GM19324 (cell line): ENCODE results near the gene SCN1A.

Source experiments
- ATAC-seq: cut with Tn5 transposase; IDR thresholded peaks from one replicate; pipeline ENCODE4 v1.9.1; 2021; ENCODE audit warnings: mild to moderate bottlenecking, moderate library complexity; ENCODE audit not compliant: unreplicated experiment, low FRiP score

SCN1A gene

DNA sequence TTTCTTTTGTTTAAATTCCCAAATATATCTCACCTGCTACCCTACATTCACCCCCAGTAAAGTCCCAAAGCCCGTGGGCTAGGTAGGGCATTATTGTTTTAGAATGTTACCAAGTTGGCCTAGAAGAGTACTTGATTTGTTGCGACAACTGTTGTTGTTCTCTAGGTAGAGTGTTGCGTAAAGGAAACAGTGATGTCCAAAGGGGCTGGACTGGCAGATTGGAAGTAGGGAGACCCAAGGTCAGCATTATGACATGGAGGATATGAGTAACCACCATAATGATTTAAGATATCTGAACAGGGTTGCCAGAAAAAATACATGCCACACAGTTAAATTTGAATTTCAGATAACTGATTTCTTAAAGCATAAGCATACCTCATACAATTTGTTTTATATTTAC lies 39.2 kb downstream of the SCN1A start:
- ATAC-seq = no peak

DNA sequence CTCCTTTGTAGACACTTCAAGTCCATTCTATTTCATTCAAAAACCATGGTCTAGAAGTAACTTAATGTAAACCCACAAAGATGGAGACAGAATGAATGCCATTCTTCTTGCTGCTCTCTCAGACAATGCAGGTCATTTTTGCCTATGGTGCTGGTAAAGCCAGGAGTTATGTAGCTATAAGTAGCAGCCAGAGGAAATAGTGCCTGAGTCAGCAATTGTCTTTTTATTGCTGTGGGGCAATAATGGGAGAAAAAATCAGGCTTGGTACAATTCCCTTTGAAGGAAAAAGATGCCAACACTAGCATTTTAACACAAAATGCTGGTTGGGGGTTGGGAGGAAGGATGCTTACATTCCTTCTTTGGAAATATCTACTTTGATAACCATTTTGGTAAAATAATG lies 43.5 kb downstream of the SCN1A start:
- no peak for ATAC-seq

DNA sequence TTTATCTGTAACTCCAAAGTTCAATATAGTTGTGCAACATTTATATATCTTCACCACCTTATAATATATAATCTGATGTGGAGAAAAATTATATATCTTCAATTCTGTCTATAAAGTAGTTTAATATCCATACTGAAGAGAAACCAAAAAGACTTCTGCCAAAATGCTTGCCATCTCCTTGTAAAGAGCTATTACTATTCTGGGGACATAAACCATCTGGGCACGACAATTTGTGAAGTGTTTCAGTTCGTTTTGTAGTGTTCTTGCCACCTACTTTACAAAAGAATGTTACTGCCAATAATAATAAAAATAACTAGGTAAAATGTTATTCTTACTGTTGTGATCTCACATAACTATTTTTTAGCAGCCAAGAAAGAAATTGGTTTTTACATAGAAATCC lies 45.1 kb downstream of the SCN1A start:
- no peak for ATAC-seq

DNA sequence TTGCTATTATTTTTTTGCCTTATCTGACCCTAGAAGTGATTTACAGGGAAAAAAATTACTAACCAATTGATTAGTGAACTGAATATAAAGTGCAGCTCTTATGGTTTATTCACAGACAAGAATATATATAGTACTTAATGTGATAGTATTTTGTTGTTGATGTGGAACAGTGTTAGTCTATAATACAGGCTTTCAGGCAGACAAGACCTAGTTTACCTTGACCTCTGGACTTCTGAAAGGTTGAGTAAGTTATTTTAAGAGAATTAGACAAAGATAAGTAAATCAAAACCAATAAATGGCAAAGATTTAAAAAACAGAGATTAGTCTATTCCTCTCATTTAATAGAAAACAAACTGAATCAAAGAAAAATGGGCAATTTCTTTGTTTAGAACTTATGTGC lies 46.0 kb downstream of the SCN1A start:
- no peak for ATAC-seq

DNA sequence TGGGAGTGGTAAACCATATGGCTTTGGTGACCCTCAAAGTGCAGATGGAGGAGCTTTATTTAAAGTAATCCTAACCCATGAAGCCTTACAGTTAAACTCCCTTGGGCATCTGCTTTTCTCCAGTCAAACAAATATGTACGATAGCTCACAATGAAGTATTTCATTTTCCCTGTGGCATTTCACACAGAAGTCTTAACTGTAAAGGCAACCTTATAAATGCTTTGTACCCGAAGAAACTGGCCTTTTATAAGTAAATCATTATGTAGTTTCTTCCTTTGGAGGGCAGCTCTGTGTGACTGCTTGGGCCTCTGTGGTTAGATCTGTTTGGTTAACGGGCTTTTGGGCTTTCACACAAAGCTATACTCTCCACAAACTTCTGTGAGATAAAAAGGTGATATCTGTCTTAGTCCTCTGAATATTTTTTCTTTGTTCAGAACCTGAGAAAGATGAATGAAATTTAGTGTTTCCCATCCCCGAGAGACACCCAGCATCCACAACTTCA lies 46.6 kb downstream of the SCN1A start:
- no peak for ATAC-seq

DNA sequence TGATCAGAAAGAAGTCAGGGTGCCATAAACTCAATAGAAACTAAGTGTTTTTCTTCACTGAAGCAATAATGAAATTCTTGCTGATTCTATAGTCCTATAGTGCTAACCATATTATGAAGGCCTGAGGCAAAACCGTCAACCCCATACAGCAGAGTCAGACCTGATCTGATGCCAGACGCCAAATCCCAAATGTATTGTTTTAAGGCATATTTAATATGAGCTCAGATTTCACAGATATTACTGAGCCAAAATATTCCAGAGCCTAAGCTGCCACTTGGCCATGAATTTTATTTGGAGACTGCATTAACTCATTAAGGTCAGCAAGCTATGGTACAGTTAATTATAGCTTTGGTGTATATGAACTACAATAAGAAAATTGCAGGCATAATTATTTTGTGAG lies 53.4 kb downstream of the SCN1A start:
- no peak for ATAC-seq

DNA sequence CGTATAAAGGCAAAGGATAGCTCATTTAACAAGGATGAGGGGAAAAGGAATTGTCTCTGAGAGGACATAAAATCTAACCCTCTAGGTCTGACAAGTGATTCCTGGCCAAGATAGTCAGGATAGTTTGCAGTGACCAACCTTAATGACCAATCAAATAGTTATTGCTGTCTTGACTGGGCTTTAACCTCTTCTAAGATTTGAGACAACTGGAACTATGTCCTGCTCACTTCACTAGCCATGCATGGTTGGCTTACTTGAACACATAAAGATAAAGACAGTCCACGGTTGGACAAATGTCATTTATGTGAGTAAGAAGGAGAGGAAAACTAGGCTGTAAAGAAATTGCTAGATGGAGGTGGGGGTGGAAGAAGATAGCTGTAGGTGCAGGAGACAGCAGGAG lies 53.8 kb downstream of the SCN1A start:
- no peak for ATAC-seq

DNA sequence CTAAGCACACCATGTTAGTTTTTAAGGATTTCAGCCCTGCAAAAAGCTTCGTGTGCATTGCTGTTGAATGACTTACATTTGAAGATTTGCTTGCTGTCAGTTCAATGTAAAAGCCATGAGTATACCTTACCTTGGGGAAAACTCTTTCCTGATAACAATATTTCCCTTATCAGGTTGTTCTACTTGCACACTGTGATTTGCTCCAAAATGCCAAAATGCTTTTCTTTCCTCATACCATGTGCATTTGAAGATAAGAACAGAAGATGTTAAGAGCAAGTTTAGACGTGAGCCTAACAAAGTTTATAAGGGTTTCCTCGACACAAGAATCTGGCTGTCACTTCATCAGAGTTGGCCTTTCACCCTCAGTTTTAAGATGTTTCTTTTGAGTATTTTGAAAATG lies 57.6 kb downstream of the SCN1A start:
- no peak for ATAC-seq

DNA sequence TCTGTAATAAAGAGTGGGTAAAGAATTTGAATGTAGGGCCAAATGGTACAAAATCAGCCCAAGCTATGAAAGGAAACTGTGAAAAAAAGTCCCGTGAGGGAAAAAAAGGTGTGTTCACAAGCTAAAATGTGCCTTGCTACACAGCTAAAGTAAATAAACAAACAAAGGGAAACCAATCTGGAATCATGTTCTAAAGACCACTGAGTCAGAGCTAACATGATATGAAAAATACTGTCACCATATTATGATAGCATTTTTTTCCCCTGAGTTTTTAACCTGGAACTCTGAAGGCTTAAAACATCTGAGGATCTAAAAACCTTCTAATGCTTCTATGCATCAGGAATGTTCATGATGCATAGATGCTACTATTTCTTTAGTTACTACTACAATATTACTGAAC lies 58.8 kb downstream of the SCN1A start:
- ATAC-seq = no peak

DNA sequence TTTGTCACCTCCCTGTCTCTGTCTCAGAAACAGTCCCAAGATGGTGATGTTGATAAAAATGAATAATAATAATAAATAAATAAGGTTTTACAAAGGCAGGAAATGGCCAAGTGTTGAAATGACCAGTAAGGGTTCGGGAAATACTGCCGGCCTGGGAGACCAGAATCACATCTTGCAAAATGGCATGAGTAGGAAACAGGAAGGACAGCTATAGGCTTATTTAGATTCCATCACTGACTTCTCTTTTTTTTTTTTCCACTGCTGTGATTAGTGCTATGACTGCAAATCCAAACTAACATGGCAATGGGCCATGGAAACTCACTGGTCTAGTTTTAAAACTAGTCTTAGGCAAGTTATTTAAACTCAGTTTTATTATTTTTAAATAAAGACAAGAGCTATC lies 60.6 kb downstream of the SCN1A start:
- ATAC-seq = no peak

DNA sequence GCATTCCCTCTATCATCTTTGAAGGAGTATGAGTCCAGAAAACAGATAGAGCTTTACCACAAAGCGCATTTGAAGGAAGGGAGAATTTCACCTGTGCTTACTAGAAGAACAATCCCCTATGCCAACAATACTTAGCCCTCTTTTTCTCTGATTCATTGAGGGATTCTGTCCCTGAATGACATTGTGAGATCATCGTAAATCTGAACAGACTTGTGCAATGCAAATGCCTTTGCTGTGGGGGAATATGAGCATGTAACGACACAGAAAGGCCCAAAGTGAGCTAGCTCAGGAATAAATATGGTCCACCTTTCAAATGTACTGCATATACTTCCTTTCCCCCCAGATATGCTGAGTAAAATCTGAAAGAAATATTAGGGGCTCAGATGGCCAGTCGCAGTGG lies 67.6 kb downstream of the SCN1A start:
- ATAC-seq = no peak

DNA sequence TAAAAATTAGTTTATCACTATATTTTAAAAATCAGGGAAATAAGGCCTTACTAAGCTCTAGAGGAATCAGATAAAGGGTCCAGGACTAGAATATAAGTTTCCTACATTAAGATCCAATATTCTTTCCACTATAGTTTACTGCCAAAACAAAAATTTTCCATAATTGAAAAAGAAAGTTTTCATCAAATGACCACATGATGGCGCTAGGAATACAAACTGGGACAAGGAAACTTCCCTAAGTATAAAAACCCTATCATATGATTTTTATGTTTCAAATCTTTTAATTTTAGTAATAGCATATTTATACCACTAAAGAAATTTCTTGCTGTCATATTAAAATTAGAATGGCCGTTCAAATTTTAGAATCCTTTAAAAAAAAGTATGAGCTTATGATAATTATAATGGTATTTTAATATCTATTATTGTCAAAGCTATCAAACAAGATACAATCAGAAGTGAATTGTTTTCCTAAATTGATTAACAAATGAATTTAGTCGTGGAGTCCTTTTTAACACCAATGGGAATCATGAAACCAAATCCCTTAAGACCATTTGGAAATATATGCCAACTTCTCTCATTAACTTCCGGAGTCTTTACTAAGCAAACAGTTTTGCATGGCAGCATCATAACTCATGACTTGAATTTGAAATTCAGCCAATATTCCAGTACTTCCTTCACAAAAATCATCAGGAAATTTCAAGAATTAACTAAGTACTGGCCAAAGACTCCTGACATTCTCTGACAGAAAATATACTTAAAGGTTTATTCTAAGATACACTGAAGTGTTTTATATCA lies 70.3 kb downstream of the SCN1A start:
- ATAC-seq = no peak

DNA sequence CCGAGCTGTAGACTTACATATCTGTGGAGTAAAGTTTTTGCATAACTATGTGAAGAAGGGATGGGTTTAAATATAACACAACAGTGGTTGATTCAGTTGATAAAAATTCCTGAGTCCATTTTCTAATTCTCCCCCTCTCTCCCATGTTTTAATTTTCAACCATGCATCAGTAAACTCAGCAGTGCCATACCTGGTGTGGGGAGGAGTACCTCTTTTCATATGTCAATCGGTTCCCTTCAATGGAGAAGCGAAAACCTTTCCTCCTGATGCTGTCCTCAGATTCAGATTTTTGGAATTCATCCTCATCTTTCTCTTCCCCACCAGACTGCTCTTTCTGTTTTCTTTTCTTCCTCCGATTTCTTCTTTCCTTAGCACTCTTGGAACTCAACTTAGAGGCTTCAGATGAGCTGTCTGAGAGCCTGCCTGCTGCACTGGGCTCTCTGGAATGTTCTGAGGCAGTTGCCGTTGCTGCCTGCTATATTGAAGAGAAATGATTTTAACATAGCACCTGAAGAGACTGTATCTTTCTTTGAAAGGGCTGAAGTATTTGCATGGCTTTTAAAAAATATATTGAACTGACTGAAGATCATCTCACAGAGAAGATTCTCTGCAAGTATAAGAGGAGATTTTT lies 82.9 kb downstream of the SCN1A start:
- ATAC-seq = no peak

DNA sequence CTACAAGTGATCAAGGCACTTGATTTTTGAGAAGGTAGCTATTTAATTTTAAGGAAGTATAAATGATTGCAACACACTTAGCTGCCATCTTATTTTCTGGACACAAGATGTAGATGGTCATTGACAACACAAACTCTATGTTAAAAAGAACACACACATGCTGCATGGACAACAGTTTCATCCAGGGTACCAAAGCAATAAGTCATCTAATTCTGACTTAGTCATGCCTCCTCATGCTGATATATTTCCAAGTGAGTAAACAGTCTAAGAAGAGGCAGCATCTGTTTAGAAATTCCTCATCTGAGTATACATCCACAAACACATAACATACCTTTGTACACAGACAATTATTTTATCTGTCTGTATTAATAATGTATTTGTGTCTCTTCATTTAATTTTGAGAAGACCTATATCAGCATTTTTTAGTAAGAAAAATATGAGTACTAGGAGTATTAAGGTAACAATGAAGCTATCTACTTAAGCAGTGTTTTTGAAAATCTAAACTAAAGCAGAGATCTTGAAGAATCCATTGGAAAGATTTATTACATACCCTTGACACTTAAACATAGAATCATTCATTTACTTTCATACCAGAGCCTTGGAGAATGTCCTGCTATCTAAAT lies 84.9 kb downstream of the SCN1A start:
- no peak for ATAC-seq

DNA sequence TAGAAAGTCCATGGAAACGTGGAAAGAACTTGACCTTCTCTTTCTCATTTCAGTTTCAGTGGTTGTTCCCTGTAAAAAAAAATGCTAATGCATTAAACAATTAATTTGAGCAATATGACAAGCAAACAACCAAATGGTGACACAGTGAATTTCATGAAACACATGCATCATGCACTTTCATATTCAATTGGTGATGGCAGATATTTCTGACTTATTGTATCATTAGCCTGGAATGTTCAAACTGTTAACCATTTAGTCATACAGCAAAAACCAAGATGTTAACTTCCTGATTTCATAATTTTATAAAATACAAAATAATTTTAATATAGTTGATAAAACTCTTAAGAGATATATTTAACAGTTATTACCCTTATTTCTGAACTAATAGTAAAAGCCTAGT lies 85.5 kb downstream of the SCN1A start:
- no peak for ATAC-seq

DNA sequence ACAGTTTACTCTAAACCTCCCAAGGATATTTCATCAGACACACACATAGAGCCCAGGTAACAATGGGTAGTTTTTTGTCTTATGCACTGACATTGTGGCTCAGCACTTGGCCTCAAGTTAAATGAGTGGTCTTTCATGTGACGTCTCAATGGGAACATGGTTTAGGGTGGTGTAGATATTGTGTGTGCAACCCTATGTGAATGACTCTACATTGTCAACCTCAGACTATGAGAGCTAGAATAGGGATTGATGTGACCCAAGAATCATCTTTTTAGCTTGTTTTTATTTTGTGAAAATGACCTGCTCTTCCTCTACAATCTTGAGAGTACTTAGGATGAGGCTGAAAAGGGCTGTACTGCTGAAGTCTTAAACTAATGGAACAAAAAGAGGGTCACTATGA lies 86.2 kb downstream of the SCN1A start:
- ATAC-seq = no peak

DNA sequence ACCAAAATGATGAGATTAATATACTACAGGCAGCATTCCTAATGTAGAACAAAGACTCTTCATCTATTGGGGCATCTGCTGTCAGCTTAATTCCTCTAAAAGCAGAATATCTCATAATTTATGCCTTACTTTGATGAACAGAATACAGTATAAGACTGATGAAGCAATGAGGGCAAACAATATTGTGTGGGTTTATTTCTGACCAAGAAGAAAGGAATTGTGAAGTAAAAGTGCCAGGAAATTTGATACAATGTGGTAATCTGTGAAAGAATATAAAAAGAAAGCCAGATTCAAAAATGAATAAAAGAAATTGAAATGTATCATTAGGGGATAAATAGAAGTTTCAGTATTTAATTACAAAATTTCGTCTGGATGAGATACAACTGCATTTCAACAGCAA lies 95.5 kb downstream of the SCN1A start:
- ATAC-seq = no peak

DNA sequence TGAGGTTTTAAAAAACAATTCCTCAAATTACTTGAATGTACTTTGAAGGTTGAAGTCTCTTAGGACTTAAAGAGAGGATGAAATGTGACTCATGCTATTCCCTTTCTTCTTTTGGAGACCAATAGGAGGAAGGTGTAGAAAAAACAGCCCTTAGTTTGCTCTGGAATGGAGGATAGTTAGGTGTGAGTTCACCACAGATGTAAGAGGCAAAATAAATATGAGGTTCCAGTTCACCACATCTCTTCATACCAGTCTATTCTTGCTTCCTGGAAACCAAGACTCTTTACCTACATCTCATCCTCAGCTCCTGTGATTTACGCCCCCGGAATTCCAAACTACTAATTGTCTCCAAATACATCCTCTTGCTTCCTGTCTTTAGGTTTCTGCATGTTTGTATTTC lies 96.8 kb downstream of the SCN1A start:
- no peak for ATAC-seq

DNA sequence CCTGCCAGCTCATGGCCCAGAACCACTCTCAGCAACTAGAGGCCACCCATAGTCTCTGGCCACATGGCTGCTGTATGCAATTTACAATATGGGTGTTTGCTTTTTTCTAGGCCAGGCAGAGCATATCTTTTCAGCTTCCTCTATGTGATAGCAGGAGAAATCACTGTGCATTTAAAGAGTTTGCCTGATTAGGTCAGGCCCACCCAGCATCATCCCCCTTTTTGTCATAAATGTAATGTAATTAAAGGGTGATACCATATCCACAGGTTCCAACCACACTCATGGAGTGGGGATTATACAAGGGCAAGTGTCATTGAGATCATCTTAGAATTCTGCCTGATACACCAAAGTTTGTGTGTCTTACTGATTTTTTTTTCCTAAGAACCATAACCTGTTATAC lies 102.5 kb downstream of the SCN1A start:
- ATAC-seq = no peak

DNA sequence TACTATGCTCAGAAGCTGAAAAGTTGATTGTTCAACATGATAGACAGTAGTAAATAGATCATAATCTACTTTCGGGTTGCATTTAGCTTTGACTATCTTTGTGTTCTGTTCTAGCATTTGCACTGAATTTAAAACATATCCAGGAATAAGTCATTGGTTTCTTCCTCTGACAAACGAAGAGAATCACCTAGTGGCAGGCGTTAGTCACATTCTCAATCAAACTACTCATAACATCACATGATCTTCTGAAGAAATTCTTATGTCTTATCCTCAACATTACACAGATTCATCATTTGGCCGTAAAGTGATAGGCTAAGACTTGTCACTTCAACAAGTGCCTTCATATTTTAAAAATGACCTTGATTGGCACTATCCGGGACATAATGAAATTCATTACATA lies 110.6 kb downstream of the SCN1A start:
- no peak for ATAC-seq

DNA sequence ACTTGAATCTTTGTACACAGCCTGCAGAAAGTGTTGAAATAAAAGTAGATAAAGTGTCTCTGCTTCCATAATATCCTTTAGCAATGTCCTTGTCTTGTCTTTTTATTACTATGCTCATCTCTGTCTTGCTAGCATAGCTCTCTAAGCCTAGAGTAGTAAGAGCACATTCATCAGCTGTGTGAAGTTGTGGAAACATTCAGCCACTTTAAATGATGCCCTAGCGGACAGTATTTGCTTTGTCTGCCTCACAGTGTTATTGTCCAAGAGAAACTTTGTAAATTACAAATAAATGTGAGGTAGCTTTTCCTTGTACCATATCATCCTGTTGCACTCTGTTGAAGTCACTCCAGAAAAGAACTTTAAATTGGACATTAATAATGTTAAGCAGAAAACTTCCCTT lies 113.9 kb downstream of the SCN1A start:
- ATAC-seq = no peak

DNA sequence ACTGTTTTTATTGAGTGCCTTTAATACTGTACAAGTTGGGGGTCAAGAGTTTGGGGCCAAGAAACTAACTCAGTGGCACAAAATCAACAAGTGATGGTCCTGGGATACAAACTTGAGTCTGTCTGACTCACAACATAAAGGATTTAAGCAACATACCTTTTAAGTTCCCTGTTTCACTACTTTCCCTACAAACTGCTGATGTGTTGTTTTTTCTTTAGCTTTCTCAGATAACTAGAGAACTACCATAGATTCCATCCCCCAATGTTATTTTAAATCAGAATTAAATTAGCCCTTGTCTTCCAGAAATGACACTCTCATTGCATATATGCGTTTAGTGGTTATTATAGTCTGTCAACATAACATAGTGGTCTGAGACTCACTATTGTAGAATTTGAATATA lies 116.2 kb downstream of the SCN1A start:
- no peak for ATAC-seq
